HEK293 (cell line): ENCODE measurements around the gene PCDHA12.
A peak's percentile ranks its signal among the peaks of the same experiment; 100 is the strongest.

ENCODE experiments used
- CTCF ChIA-PET: fragments of 350-600 bp; formaldehyde crosslinking; extraction: SDS; loops from one replicate; lab custom pipeline; 2021; ENCODE audit warnings: antibody characterized with exemption; lab: Yijun Ruan, JAX
- POLR2A ChIA-PET: fragments of 300-600 bp; formaldehyde crosslinking; extraction: SDS; loops from one replicate; lab custom pipeline; 2020; ENCODE audit warnings: antibody characterized with exemption, inconsistent platforms; lab: Yijun Ruan, JAX
- H3K27ac ChIP-seq: fragments of 200-500 bp; sonication (Bioruptor generic); 2 replicates; pipeline ENCODE4 v1.5.1; 2014; ENCODE audit warnings: low read depth, low read length, control low read depth, inconsistent platforms; ENCODE audit errors: extremely low read depth
- H3K36me3 ChIP-seq, 2 experiments: fragments of 200-500 bp in 1 of 2; sonication (Bioruptor generic) in 1 of 2; 1 replicate in 1 of 2; 2 replicates in 1 of 2; pipeline ENCODE4 v1.5.1; 2014 to 2017; ENCODE audit warnings: inconsistent platforms in 2 of 2, low read length in 2 of 2; ENCODE audit not compliant: control insufficient read depth in 2 of 2, insufficient read depth in 1 of 2
- H3K4me1 ChIP-seq: fragments of 200-500 bp; sonication (Bioruptor generic); 2 replicates; pipeline ENCODE4 v1.5.1; 2014; ENCODE audit warnings: mild to moderate bottlenecking, low read length, inconsistent platforms; ENCODE audit not compliant: control insufficient read depth, insufficient read depth
- H3K4me3 ChIP-seq: 2 replicates; pipeline ENCODE4 v1.5.1; 2011; ENCODE audit warnings: low read depth, mild to moderate bottlenecking, control low read depth, low read length, moderate library complexity
- H3K9me3 ChIP-seq: fragments of 200-500 bp; sonication (Bioruptor generic); 2 replicates; pipeline ENCODE4 v1.5.1; 2014; ENCODE audit warnings: low read depth, low read length, inconsistent platforms; ENCODE audit not compliant: control insufficient read depth, insufficient read depth
- KLF10 ChIP-seq: fragments of 450-650 bp; IDR thresholded peaks from 2 replicates; pipeline ENCODE4 v1.5.1; 2018; ENCODE audit warnings: missing biosample characterization, mild to moderate bottlenecking, missing genetic modification characterization
- KLF7 ChIP-seq: fragments of 450-650 bp; formaldehyde crosslinking; IDR thresholded peaks from 2 replicates; pipeline ENCODE4 v1.5.1; 2016; ENCODE audit warnings: missing biosample characterization, missing genetic modification characterization, borderline replicate concordance
- SETDB1 ChIP-seq: IDR thresholded peaks from one replicate; pipeline ENCODE4 v1.6.1; 2017; ENCODE audit warnings: mild to moderate bottlenecking, low read length, moderate library complexity, mixed read lengths; ENCODE audit not compliant: insufficient read length
- ZBTB17 ChIP-seq: fragments of 450-650 bp; formaldehyde crosslinking; IDR thresholded peaks from 2 replicates; pipeline ENCODE4 v1.5.1; 2016; ENCODE audit warnings: missing biosample characterization, missing genetic modification characterization
- ZBTB44 ChIP-seq: fragments of 450-650 bp; IDR thresholded peaks from 2 replicates; pipeline ENCODE4 v1.5.1; 2018; ENCODE audit warnings: missing biosample characterization, mild to moderate bottlenecking, missing genetic modification characterization
- ZBTB7A ChIP-seq: fragments of 450-650 bp; formaldehyde crosslinking; IDR thresholded peaks from 2 replicates; pipeline ENCODE4 v1.5.1; 2016; ENCODE audit warnings: low read depth, missing biosample characterization, missing genetic modification characterization
- ZNF114 ChIP-seq: fragments of 450-650 bp; formaldehyde crosslinking; IDR thresholded peaks from 2 replicates; pipeline ENCODE4 v1.5.0; 2017; ENCODE audit warnings: missing biosample characterization, missing genetic modification characterization
- ZNF138 ChIP-seq: fragments of 450-650 bp; formaldehyde crosslinking; IDR thresholded peaks from 2 replicates; pipeline ENCODE4 v1.5.1; 2016; ENCODE audit warnings: missing biosample characterization, missing genetic modification characterization, borderline replicate concordance
- ZNF335 ChIP-seq: fragments of 450-650 bp; formaldehyde crosslinking; conservative IDR thresholded peaks from 2 replicates; pipeline ENCODE4 v1.5.1; 2016; ENCODE audit warnings: missing biosample characterization, missing genetic modification characterization
- ZNF433 ChIP-seq: fragments of 450-650 bp; formaldehyde crosslinking; IDR thresholded peaks from 2 replicates; pipeline ENCODE4 v1.5.1; 2016; ENCODE audit warnings: missing biosample characterization, missing genetic modification characterization, low read depth
- ZNF621 ChIP-seq: fragments of 450-650 bp; formaldehyde crosslinking; IDR thresholded peaks from 2 replicates; pipeline ENCODE4 v1.5.1; 2017; ENCODE audit warnings: missing biosample characterization, missing genetic modification characterization
- ZNF654 ChIP-seq: fragments of 450-650 bp; formaldehyde crosslinking; IDR thresholded peaks from 2 replicates; pipeline ENCODE4 v1.5.1; 2016; ENCODE audit warnings: low read depth, missing biosample characterization, missing genetic modification characterization
- ZNF658 ChIP-seq: fragments of 450-650 bp; formaldehyde crosslinking; IDR thresholded peaks from 2 replicates; pipeline ENCODE4; 2016; ENCODE audit warnings: missing biosample characterization, missing genetic modification characterization
- ZNF660 ChIP-seq: fragments of 450-650 bp; IDR thresholded peaks from 2 replicates; pipeline ENCODE4 v1.5.1; 2018; ENCODE audit warnings: missing biosample characterization, mild to moderate bottlenecking, missing genetic modification characterization
- ZNF777 ChIP-seq: fragments of 450-650 bp; formaldehyde crosslinking; IDR thresholded peaks from 2 replicates; pipeline ENCODE4 v1.5.1; 2017; ENCODE audit warnings: missing biosample characterization, missing genetic modification characterization, borderline replicate concordance
- ZNF785 ChIP-seq: fragments of 450-650 bp; formaldehyde crosslinking; IDR thresholded peaks from 2 replicates; pipeline ENCODE4 v1.5.1; 2016; ENCODE audit warnings: missing biosample characterization, missing genetic modification characterization
- ZSCAN16 ChIP-seq: fragments of 450-650 bp; formaldehyde crosslinking; IDR thresholded peaks from 2 replicates; pipeline ENCODE4 v1.5.1; 2016; ENCODE audit warnings: missing biosample characterization, missing genetic modification characterization
- ZSCAN23 ChIP-seq: fragments of 450-650 bp; formaldehyde crosslinking; IDR thresholded peaks from 2 replicates; pipeline ENCODE4 v1.5.1; 2016; ENCODE audit warnings: missing biosample characterization, missing genetic modification characterization
- TF ChIP-seq, protein P1 (sequence below): fragments of 450-650 bp; formaldehyde crosslinking; IDR thresholded peaks from 2 replicates; pipeline ENCODE4 v1.5.1; 2017; ENCODE audit warnings: missing biosample characterization, missing genetic modification characterization
- TF ChIP-seq, protein P2 (sequence below): fragments of 450-650 bp; formaldehyde crosslinking; IDR thresholded peaks from 2 replicates; pipeline ENCODE4 v1.5.1; 2016; ENCODE audit warnings: missing biosample characterization, missing genetic modification characterization
- TF ChIP-seq, protein P3 (sequence below): fragments of 450-650 bp; IDR thresholded peaks from 2 replicates; pipeline ENCODE4 v1.5.1; 2018; ENCODE audit warnings: missing biosample characterization, missing genetic modification characterization

The PCDHA12 gene

GRCh38 chr5:140868721-140869554, 6.2 kb upstream of the PCDHA12 start, which contains the start of gene PCDHA11:
PCDHA11 (plus strand) TSS chr5:140868957; CDS start chr5:140869104, 147 bp downstream.
- no peak within 1 kb of the TSS for H3K27ac ChIP-seq
- ChIA-PET CTCF (interaction anchor here (0.6 to 2.9 kb wide), 39 partner anchors 8 to 549 kb away, joined by 3 to 40 read pairs (median 4); partner anchors contain the start of genes PCDHA10, PCDHA13, PCDHA7 and PCDHB1), POLR2A (interaction anchor here (0.6 to 0.9 kb wide), 2 partner anchors 103 to 172 kb away, joined by 3 read pairs; no protein-coding TSS in a partner anchor)
- H3K4me3 ChIP-seq, result peak within 1 kb of the TSS; percentile 17; the same call in 1 of the 2 replicates
- TF ChIP-seq ZBTB7A (tag by site-specific recombination) (no peak), ZNF433 (tag by site-specific recombination) (no peak), SETDB1 (no peak), ZSCAN23 (tag by site-specific recombination) (no peak), ZNF621 (no peak), KLF10 (tag by site-specific recombination) (no peak), ZNF654 (peak; percentile 83), ZNF658 (tag by site-specific recombination) (no peak), ZNF138 (tag by site-specific recombination) (no peak), ZSCAN16 (tag by site-specific recombination) (no peak), ZNF660 (peak; percentile 46; the same call in 1 of the 2 replicates), ZNF785 (tag by site-specific recombination) (no peak), ZNF777 (tag by site-specific recombination) (0 out of 2 replicates have a peak, but pooled peaks have one; percentile 26), KLF7 (tag by site-specific recombination) (no peak), ZNF114 (tag by site-specific recombination) (no peak), ZBTB44 (tag by site-specific recombination) (no peak), ZBTB17 (tag by site-specific recombination) (peak; percentile 24; the same call in 1 of the 2 replicates), ZNF335 (tag by site-specific recombination) (peak; percentile 64)
- TF ChIP-seq, protein P1, sequence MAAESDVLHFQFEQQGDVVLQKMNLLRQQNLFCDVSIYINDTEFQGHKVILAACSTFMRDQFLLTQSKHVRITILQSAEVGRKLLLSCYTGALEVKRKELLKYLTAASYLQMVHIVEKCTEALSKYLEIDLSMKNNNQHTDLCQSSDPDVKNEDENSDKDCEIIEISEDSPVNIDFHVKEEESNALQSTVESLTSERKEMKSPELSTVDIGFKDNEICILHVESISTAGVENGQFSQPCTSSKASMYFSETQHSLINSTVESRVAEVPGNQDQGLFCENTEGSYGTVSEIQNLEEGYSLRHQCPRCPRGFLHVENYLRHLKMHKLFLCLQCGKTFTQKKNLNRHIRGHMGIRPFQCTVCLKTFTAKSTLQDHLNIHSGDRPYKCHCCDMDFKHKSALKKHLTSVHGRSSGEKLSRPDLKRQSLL, result peak; percentile 43; the same call in 1 of the 2 replicates
- TF ChIP-seq, protein P2, sequence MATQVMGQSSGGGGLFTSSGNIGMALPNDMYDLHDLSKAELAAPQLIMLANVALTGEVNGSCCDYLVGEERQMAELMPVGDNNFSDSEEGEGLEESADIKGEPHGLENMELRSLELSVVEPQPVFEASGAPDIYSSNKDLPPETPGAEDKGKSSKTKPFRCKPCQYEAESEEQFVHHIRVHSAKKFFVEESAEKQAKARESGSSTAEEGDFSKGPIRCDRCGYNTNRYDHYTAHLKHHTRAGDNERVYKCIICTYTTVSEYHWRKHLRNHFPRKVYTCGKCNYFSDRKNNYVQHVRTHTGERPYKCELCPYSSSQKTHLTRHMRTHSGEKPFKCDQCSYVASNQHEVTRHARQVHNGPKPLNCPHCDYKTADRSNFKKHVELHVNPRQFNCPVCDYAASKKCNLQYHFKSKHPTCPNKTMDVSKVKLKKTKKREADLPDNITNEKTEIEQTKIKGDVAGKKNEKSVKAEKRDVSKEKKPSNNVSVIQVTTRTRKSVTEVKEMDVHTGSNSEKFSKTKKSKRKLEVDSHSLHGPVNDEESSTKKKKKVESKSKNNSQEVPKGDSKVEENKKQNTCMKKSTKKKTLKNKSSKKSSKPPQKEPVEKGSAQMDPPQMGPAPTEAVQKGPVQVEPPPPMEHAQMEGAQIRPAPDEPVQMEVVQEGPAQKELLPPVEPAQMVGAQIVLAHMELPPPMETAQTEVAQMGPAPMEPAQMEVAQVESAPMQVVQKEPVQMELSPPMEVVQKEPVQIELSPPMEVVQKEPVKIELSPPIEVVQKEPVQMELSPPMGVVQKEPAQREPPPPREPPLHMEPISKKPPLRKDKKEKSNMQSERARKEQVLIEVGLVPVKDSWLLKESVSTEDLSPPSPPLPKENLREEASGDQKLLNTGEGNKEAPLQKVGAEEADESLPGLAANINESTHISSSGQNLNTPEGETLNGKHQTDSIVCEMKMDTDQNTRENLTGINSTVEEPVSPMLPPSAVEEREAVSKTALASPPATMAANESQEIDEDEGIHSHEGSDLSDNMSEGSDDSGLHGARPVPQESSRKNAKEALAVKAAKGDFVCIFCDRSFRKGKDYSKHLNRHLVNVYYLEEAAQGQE, result 0 out of 2 replicates have a peak, but pooled peaks have one; percentile 29
- TF ChIP-seq, protein P3, sequence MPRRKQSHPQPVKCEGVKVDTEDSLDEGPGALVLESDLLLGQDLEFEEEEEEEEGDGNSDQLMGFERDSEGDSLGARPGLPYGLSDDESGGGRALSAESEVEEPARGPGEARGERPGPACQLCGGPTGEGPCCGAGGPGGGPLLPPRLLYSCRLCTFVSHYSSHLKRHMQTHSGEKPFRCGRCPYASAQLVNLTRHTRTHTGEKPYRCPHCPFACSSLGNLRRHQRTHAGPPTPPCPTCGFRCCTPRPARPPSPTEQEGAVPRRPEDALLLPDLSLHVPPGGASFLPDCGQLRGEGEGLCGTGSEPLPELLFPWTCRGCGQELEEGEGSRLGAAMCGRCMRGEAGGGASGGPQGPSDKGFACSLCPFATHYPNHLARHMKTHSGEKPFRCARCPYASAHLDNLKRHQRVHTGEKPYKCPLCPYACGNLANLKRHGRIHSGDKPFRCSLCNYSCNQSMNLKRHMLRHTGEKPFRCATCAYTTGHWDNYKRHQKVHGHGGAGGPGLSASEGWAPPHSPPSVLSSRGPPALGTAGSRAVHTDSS (tag by site-specific recombination), result no peak
- no peaks in the 10 kb centered on the region for H3K9me3 ChIP-seq
- no peaks in the 10 kb centered on the region for H3K4me1 ChIP-seq
- H3K36me3 ChIP-seq, result no peaks in the 10 kb centered on the region
